K562 (cell line): ENCODE data around the gene KCNA1. TPM values are rescaled to one million over a fixed set of nuclear protein-coding genes. Genes with fewer than 3 reads are reported as not detected.

ENCODE experiments used
- ATAC-seq: fragments of 200-7000 bp; cut with Tn5 transposase; 3 replicates; pipeline ENCODE4 v1.9.1; 2020; ENCODE audit warnings: moderate library complexity
- BruUV-seq: library from RNA; stranded (reverse); fragments of 400-500 nt; replicated peaks from 2 replicates; lab custom pipeline; 2021; lab: Mats Ljungman, UMichigan
- CTCF ChIA-PET: fragments of 300-600 bp; formaldehyde crosslinking; extraction: SDS; loops from one replicate; lab custom pipeline; 2021; ENCODE audit warnings: low intra/inter-chr PET ratio; lab: Yijun Ruan, JAX
- POLR2A ChIA-PET: fragments of 300-600, 350-650 bp; sonication (Branson Sonifier 250); formaldehyde crosslinking; extraction: SDS; loops from one replicate; lab custom pipeline; 2021; ENCODE audit warnings: antibody characterized with exemption, inconsistent platforms; lab: Yijun Ruan, JAX
- DNase-seq, 4 experiments: peaks; one replicate each; pipeline versions ENCODE4 v3.0.0 to v3.0.0-alpha.2; 2011 to 2018; ENCODE audit warnings: low spot score in 3 of 4, mixed read lengths in 3 of 4; ENCODE audit errors: extremely low read depth in 1 of 4
- FAIRE-seq: peaks from 2 replicates; lab custom pipeline; 2011; peaks lifted over from hg19 to GRCh38; lab: Jason Lieb, UNC
- H2AFZ ChIP-seq: 2 replicates; pipeline ENCODE4 v1.6.0; 2011; ENCODE audit warnings: low read depth, low read length, control low read depth, inconsistent platforms
- H3K27ac ChIP-seq: fragments of 200-600 bp; 3 replicates; pipeline ENCODE4 v1.8.0; 2011; ENCODE audit warnings: low read depth, mild to moderate bottlenecking, control low read depth, inconsistent platforms, low read length, moderate library complexity, mixed read lengths; ENCODE audit errors: extremely low read depth
- H3K27me3 ChIP-seq, 2 experiments: fragments of 300-600 bp in 1 of 2; 2 replicates in 1 of 2; 3 replicates in 1 of 2; pipeline versions ENCODE4 v1.6.0 to v1.8.0; 2011; ENCODE audit warnings: inconsistent platforms in 2 of 2, low read length in 2 of 2, mild to moderate bottlenecking in 1 of 2, mixed read lengths in 1 of 2, moderate library complexity in 1 of 2; ENCODE audit not compliant: control insufficient read depth in 2 of 2, insufficient read depth in 2 of 2
- H3K36me3 ChIP-seq: fragments of 300-600 bp; 3 replicates; pipeline ENCODE4 v1.8.0; 2011; ENCODE audit warnings: mild to moderate bottlenecking, low read length, inconsistent platforms; ENCODE audit not compliant: control insufficient read depth, insufficient read depth
- H3K4me1 ChIP-seq, 2 experiments: fragments of 200-600 bp in 1 of 2; replicated peaks in 1 of 2; 2 replicates in 1 of 2; 3 replicates in 1 of 2; pipeline versions ENCODE4 v1.5.1 to v1.8.0; 2011; ENCODE audit warnings: inconsistent platforms in 2 of 2, low read length in 2 of 2, mild to moderate bottlenecking in 1 of 2, mixed read lengths in 1 of 2, moderate library complexity in 1 of 2; ENCODE audit not compliant: control insufficient read depth in 2 of 2, insufficient read depth in 2 of 2
- H3K4me2 ChIP-seq: 2 replicates; pipeline ENCODE4 v1.6.1; 2011; ENCODE audit warnings: low read length, control low read depth, inconsistent platforms, mixed read lengths; ENCODE audit not compliant: insufficient read depth
- H3K4me3 ChIP-seq: fragments of 200-600 bp; sonication (generic), shearing (Covaris generic); 2 replicates; pipeline ENCODE4 v1.5.1; 2016; ENCODE audit warnings: control low read depth, inconsistent platforms
- H3K79me2 ChIP-seq: fragments of 200-600 bp; 3 replicates; pipeline ENCODE4 v1.8.0; 2011; ENCODE audit warnings: low read length, inconsistent platforms; ENCODE audit not compliant: control insufficient read depth, insufficient read depth
- H3K9ac ChIP-seq, 2 experiments: 2 replicates each; pipeline versions ENCODE4 v1.6.0 to v1.6.1; 2011; ENCODE audit warnings: low read depth in 2 of 2, low read length in 2 of 2, control low read depth in 1 of 2, inconsistent platforms in 1 of 2, mild to moderate bottlenecking in 1 of 2, mixed read lengths in 1 of 2; ENCODE audit not compliant: insufficient read depth in 1 of 2
- H3K9me1 ChIP-seq: one replicate; pipeline ENCODE4 v1.6.0; 2011; ENCODE audit warnings: inconsistent platforms, mild to moderate bottlenecking, low read length, moderate library complexity; ENCODE audit not compliant: control insufficient read depth, insufficient read depth
- H3K9me3 ChIP-seq: replicated peaks from 2 replicates; pipeline ENCODE4 v1.5.1; 2011; ENCODE audit warnings: low read depth, low read length, inconsistent platforms; ENCODE audit not compliant: control insufficient read depth, insufficient read depth
- H4K20me1 ChIP-seq: replicated peaks from 2 replicates; pipeline ENCODE4 v1.6.1; 2011; ENCODE audit warnings: low read length, inconsistent platforms, mixed read lengths; ENCODE audit not compliant: control insufficient read depth, insufficient read depth
- DACH1 ChIP-seq: fragments of 450-650 bp; IDR thresholded peaks from 2 replicates; pipeline ENCODE4 v1.6.1; 2018; ENCODE audit not compliant: partially characterized antibody
- ELF1 ChIP-seq: fragments of 200-800 bp; sonication (Bioruptor generic); IDR thresholded peaks from 2 replicates; pipeline ENCODE4 v1.6.1; 2016; ENCODE audit warnings: missing genetic modification characterization, missing compliant biosample characterization
- FIP1L1 ChIP-seq: fragments of 200-400 bp; formaldehyde crosslinking; IDR thresholded peaks from 2 replicates; pipeline ENCODE4 v1.6.1; 2018; ENCODE audit warnings: mild to moderate bottlenecking, low read depth, low read length; ENCODE audit not compliant: poor library complexity, severe bottlenecking
- FOSL1 ChIP-seq: fragments of 200-800 bp; sonication (Bioruptor generic); conservative IDR thresholded peaks from 2 replicates; pipeline ENCODE4 v1.6.1; 2016; ENCODE audit warnings: missing genetic modification characterization, missing compliant biosample characterization
- ILF3 ChIP-seq: fragments of 450-650 bp; IDR thresholded peaks from 2 replicates; pipeline ENCODE4 v1.6.1; 2018; ENCODE audit warnings: antibody characterized with exemption, mild to moderate bottlenecking, moderate library complexity, borderline replicate concordance
- MCM7 ChIP-seq, 2 experiments: fragments of 450-650 bp; IDR thresholded peaks; 2 replicates each; pipeline ENCODE4 v1.6.1; 2016 to 2018
- NFIX ChIP-seq: fragments of 250-450 bp; sonication (Bioruptor Pico); IDR thresholded peaks from 2 replicates; pipeline ENCODE4 v1.4.0; 2020; ENCODE audit warnings: low read depth, mild to moderate bottlenecking, moderate library complexity
- RBM22 ChIP-seq: fragments of 200-400 bp; formaldehyde crosslinking; IDR thresholded peaks from 2 replicates; pipeline ENCODE4 v1.6.1; 2018; ENCODE audit warnings: low read length, low read depth; ENCODE audit not compliant: poor library complexity, severe bottlenecking
- SMARCC2 ChIP-seq: fragments of 450-650 bp; IDR thresholded peaks from 2 replicates; pipeline ENCODE4 v1.6.1; 2017; ENCODE audit warnings: antibody characterized with exemption, moderate library complexity, mild to moderate bottlenecking, low read depth
- TCF7L2 ChIP-seq: fragments of 150-350 bp; IDR thresholded peaks from 2 replicates; pipeline ENCODE4 v1.6.1; 2016; ENCODE audit warnings: low read depth, mild to moderate bottlenecking, low read length, moderate library complexity
- TRIM28 ChIP-seq: fragments of 450-650 bp; IDR thresholded peaks from 2 replicates; pipeline ENCODE4 v1.6.1; 2017
- ZC3H4 ChIP-seq: sonication (generic); formaldehyde crosslinking; IDR thresholded peaks from 2 replicates; pipeline ENCODE4 v1.9.0; 2021; ENCODE audit warnings: missing genetic modification reagents, borderline replicate concordance
- ZKSCAN3 ChIP-seq: fragments of 250-450 bp; sonication (Bioruptor Pico); IDR thresholded peaks from 2 replicates; pipeline ENCODE4 v1.4.0; 2020
- ZNF41 ChIP-seq: fragments of 250-450 bp; sonication (Bioruptor Pico); conservative IDR thresholded peaks from 2 replicates; pipeline ENCODE4 v1.4.0; 2020; ENCODE audit warnings: mild to moderate bottlenecking
- WGBS: fragments of 100-300 bp; shearing (Covaris generic); methylation state at CpG from one replicate; pipeline ENCODE4 v1.1.6; 2016; ENCODE audit warnings: low coverage, mixed read lengths; ENCODE audit not compliant: insufficient coverage; ENCODE audit errors: missing lambda C conversion rate; 5-methylcytosine and 5-hydroxymethylcytosine counted together
- in situ Hi-C: fragments of 300-500 bp; cut with MboI; formaldehyde crosslinking; loops from 4 replicates; pipeline ENCODE4 v1.15.0; 2018; ENCODE audit warnings: inconsistent platforms, mixed read lengths
- intact Hi-C: fragments of 100-400 bp; cut with micrococcal nuclease; formaldehyde crosslinking; loops from 2 replicates; pipeline ENCODE4 v1.14.2; 2022
- polyA plus RNA-seq, 8 experiments: library from polyadenylated mRNA; depleted of rRNA in 4 of 8; stranded (reverse) in 5 of 8; unstranded in 3 of 8; fragments of >200 nt; fragmentation: Nextera tagmentation in 2 of 8; fragmentation: Illumina TruSeq in 1 of 8; extraction: Ambion mirVana in 2 of 8; extraction: Trizol in 1 of 8; gene quantifications; 2 replicates each; pipeline versions ENCODE4 v1.2.1 to v1.2.3, GENCODE V29; 2011 to 2014; ENCODE audit warnings: inconsistent platforms in 1 of 8, missing spikeins in 1 of 8
- total RNA-seq, 7 experiments: library from RNA; depleted of rRNA in 6 of 7; stranded (reverse); fragments of >200 nt in 6 of 7; fragmentation: Illumina TruSeq in 2 of 7; extraction: Trizol in 2 of 7; gene quantifications; 2 replicates each; pipeline versions ENCODE4 v1.2.1 to v1.2.3, GENCODE V29; 2011 to 2021; ENCODE audit warnings: low replicate concordance in 1 of 7
- TF ChIP-seq, protein P1 (sequence below): fragments of 450-650 bp; conservative IDR thresholded peaks from 2 replicates; pipeline ENCODE4 v1.6.1; 2016; ENCODE audit warnings: missing genetic modification characterization, low read depth, mild to moderate bottlenecking, control low read depth, missing compliant biosample characterization

KCNA1 gene
- total and polyA plus RNA-seq, 9 of the 15 experiments (the other 6 are each of a cell fraction or from before 2014, with no cell fraction given) = not detected

DNA sequence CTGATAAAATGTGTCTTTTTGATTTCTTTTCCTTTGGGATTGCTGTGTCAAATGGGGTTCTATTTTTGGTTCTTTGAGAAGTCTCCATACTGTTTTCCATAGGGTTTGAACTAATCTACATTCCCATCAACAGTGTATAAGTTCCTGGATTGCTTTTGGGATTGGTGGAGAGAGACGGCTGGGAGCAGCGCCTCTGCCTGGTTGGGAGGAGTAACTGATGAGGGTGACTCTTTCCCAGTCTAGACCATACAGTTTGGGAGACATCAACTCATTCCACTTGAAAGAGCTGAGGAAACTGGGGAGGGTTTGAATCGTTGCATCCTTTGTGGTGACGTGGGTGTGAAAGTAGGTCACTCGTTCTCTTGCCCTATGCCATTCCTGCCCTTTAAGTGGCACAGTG, 42.3 kb upstream of the KCNA1 start:
- Histone ChIP-seq H3K9me3 (no peaks in the 10 kb centered on the region), H3K27me3 (no peaks in the 10 kb centered on the region; a peak in 1 of 5 replicates), H3K79me2 (no peaks in the 10 kb centered on the region), H3K9me1 (no peaks in the 10 kb centered on the region), H2AFZ (no peak overlapping the region), H3K9ac (no peak overlapping the region), H4K20me1 (no peaks in the 10 kb centered on the region), H3K4me2 (no peak overlapping the region), H3K27ac (no peak overlapping the region), H3K36me3 (no peaks in the 10 kb centered on the region), H3K4me3 (no peak overlapping the region), H3K4me1 (no peaks in the 10 kb centered on the region)
- 0% methylated on average over 5 of the region's 5 CpGs for WGBS
- DNase-seq (no peak), FAIRE-seq (no peak), ATAC-seq (no peak)
- BruUV-seq = no TSS peak
- in situ Hi-C loops (no loop called here), intact Hi-C loops (no loop called here)
- ChIA-PET POLR2A (no interaction called here), CTCF (no interaction called here)
- TF ChIP-seq FOSL1 (tag) (no peak), ZC3H4 (no peak), FIP1L1 (no peak), TRIM28 (no peak), NFIX (no peak), TCF7L2 (no peak), ELF1 (tag) (no peak), DACH1 (no peak), ILF3 (no peak), RBM22 (no peak), MCM7 (IDR thresholded peaks at IDR 0.05) (no peak), ZKSCAN3 (CRISPR knock-in tag) (no peak), ZNF41 (CRISPR knock-in tag) (no peak), SMARCC2 (no peak)
- TF ChIP-seq, protein P1, sequence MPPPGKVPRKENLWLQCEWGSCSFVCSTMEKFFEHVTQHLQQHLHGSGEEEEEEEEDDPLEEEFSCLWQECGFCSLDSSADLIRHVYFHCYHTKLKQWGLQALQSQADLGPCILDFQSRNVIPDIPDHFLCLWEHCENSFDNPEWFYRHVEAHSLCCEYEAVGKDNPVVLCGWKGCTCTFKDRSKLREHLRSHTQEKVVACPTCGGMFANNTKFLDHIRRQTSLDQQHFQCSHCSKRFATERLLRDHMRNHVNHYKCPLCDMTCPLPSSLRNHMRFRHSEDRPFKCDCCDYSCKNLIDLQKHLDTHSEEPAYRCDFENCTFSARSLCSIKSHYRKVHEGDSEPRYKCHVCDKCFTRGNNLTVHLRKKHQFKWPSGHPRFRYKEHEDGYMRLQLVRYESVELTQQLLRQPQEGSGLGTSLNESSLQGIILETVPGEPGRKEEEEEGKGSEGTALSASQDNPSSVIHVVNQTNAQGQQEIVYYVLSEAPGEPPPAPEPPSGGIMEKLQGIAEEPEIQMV (tag) = no peak
